ENCODE results near the gene EPHA6.

EPHA6 gene

GRCh38 chr3:97795951-97796350 is 981.6 kb downstream of the EPHA6 start:
- DNase-seq (ENCODE audit: low read depth, low spot score): no peak
